Keratinocyte (primary cell): ENCODE data around the gene LDLRAD4.

ENCODE experiments used
- CTCF ChIP-seq, 3 experiments: IDR thresholded peaks in 1 of 3; conservative IDR thresholded peaks in 1 of 3; optimal IDR thresholded peaks in 1 of 3; 2 replicates in 2 of 3; 3 replicates in 1 of 3; pipeline versions ENCODE3 to v1.5.1; 2011; ENCODE audit warnings: low read length in 3 of 3, mild to moderate bottlenecking in 3 of 3, moderate library complexity in 2 of 3, control low read depth in 1 of 3, inconsistent platforms in 1 of 3; ENCODE audit not compliant: insufficient read depth in 2 of 3; ENCODE audit errors: extremely low read depth in 1 of 3
- EZH2 ChIP-seq: IDR thresholded peaks from one replicate; pipeline ENCODE4 v1.6.1; 2012; ENCODE audit warnings: inconsistent platforms, mild to moderate bottlenecking, low read length, moderate library complexity

DNA sequence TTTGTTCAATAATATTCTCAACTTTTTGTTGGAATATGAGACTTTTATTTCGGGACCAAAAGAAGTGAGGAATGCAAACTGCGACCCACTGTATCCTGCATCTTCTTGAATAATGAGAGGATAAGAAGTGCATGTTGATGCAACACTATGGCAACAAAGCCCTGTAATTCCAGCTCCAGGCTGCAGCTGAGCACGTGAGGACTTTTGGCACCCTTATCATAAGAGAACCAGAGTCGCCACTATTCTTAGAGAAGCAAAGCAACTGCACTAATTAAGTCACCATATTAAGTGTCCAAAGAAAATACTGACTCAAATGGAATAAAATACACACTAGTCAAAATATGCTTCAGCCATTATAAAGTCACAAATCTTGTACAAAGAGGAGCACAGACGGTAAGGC lies 441.9 kb downstream of the LDLRAD4 start:
- TF ChIP-seq CTCF (optimal IDR thresholded peaks at IDR 0.05 in 1 of 3, IDR thresholded peaks at IDR 0.05 in 1 of 3, conservative IDR thresholded peaks at IDR 0.05 in 1 of 3; ENCODE audit: extremely low read depth in 1 of 3, insufficient read depth in 2 of 3, low read length in 3 of 3) (no peak), EZH2 (no peak)
